AG09319 (cell line): ENCODE results near the gene DVL1.

Source experiments
- DNase-seq: peaks from one replicate; pipeline ENCODE4 v3.0.0-alpha.2; 2010; ENCODE audit warnings: low read depth; ENCODE audit errors: extremely low read depth
- CTCF ChIP-seq: IDR thresholded peaks from 2 replicates; pipeline ENCODE4 v1.5.1; 2011; ENCODE audit warnings: low read depth, mild to moderate bottlenecking, inconsistent platforms, low read length, moderate library complexity

The DVL1 gene

DNA sequence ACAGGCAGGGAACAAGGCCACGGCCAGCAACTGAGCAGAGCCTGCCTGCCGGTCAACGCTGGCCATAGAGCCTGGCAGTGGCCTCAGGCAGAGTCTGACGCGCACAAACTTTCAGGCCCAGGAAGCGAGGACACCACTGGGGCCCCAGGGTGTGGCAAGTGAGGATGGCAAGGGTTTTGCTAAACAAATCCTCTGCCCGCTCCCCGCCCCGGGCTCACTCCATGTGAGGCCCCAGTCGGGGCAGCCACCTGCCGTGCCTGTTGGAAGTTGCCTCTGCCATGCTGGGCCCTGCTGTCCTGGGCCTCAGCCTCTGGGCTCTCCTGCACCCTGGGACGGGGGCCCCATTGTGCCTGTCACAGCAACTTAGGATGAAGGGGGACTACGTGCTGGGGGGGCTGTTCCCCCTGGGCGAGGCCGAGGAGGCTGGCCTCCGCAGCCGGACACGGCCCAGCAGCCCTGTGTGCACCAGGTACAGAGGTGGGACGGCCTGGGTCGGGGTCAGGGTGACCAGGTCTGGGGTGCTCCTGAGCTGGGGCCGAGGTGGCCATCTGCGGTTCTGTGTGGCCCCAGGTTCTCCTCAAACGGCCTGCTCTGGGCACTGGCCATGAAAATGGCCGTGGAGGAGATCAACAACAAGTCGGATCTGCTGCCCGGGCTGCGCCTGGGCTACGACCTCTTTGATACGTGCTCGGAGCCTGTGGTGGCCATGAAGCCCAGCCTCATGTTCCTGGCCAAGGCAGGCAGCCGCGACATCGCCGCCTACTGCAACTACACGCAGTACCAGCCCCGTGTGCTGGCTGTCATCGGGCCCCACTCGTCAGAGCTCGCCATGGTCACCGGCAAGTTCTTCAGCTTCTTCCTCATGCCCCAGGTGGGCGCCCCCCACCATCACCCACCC is 17.9 kb downstream of the DVL1 start, which contains the start of gene TAS1R3:
Gene TAS1R3 (plus strand): TSS at position 213 of the 898 bp plus-strand sequence. CDS start 66 bp downstream, at position 279.
- DNase-seq: no peak
- TF ChIP-seq CTCF: no peak

GRCh38 chr1:1330366-1331067 is 18.7 kb downstream of the DVL1 start:
- DNase-seq: no peak
- no peak for TF ChIP-seq CTCF

GRCh38 chr1:1329304-1330210 is 19.7 kb downstream of the DVL1 start:
- no peak for DNase-seq
- no peak for TF ChIP-seq CTCF

GRCh38 chr1:1328254-1328653 is 21.0 kb downstream of the DVL1 start:
- DNase-seq: no peak

GRCh38 chr1:1327291-1327690 is 21.9 kb downstream of the DVL1 start:
- no peak for DNase-seq
- no peak for TF ChIP-seq CTCF

More at GRCh38 chr1:1328254-1328653, 21.0 kb downstream of the DVL1 start:
- no peak for TF ChIP-seq CTCF

DNA sequence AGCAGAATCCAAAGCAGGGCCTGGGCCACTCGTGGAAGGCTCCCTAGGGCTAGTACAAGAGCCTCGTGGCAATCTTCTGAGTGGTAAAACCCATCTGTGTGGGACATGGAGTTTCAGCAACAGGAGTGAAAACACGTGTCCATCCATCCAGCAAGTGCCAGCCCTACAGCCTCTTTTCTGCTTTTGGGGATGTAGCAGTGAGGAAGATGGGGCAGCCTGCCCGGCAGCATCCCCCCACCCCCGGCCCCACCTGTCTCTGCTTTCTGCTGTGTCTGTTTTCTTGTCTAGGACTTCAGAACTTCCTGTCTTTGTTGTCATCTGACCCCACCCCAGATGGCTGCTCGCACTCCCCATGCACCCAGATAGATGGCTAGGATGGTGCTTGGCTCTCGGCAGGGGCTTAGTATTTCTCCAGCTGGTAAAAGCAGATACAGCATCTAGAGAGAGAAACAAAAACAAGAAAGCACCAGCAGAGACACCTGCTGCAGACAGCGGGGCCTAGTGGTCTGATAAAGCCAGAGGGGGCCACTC is 23.1 kb downstream of the DVL1 start:
- TF ChIP-seq CTCF: no peak
- DNase-seq: no peak
